NCI-H1105 (cell line): ENCODE measurements around the gene LDAH.
"Not testable (repeated sequence)": the region's sequence is repeated elsewhere in the genome, so short reads cannot be mapped to it uniquely, and the experiment has no call there.

ENCODE experiments used
- DNase-seq: peaks from one replicate; lab custom pipeline; 2025; lab: John Stamatoyannopoulos, UW

LDAH gene

DNA sequence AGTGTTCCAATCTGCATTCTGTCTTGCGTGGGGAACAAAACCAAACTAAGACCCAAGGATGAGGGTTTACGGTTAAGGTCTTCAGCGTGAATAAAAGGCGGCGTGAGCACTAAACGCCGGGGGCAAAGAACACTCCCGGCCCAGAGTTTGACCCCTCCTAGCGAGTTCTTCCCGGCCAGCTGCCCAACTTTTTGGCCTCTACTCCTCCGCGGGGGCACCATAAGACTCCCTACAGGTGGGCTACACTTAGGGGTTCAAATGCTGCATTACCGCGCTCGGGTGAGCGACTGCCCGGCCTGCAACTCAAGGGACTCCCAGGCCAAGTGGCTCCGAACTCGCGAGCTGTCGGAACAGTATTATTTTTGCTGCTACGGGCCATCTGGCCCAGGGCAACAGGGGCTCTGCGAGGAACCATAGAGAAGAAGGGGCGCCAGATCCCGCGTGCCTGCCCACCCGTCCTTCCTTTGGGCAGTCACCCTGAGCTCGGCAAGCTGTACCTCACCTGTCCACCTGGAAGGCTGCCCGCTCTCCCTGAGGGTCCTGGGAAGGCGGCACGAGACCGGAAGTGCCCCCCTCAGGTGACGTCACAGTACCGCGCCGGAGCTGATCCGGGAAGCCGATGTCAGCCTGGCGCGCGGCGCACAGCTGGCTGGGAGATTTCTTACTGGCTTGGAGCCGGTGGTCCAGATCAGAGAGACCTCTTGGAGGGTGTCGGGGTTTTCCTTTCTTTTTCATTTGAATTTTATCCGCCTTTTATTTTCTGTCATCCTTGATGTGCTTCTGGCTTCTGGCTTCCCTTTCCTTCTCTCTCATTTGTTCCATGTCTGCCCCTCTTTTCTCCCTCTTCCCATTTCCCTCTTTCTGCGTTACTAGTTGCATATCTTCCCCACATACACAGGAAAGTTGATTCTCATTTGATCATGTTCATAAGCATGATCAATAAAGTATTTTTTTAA, at the start of gene LDAH:
Gene LDAH, minus strand, starts transcription at position 567 of the 956 bp plus-strand sequence. CDS start 21,638 bp downstream, outside the sequence.
- DNase-seq: peak; percentile 92

DNA sequence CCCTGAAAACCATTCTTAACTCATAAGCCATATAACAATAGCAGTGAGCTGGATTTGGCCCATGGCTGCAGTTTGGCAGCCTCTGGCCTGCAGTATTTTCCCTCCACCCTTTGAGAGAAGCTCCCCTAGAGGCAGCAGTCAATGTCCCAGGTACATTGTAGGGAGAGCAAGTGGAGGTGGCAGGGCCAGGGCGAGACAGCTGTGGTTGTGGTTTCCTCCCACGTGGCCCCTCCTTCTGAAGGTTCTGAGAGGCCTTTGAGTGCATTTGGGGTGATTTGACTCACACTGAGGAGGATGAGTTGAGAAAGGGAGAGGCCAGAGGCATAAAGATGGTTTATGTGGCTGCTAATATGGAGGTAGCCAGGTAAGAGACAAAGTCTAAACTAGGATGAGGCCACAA, 45.5 kb upstream of the LDAH start:
- DNase-seq: no peak

DNA sequence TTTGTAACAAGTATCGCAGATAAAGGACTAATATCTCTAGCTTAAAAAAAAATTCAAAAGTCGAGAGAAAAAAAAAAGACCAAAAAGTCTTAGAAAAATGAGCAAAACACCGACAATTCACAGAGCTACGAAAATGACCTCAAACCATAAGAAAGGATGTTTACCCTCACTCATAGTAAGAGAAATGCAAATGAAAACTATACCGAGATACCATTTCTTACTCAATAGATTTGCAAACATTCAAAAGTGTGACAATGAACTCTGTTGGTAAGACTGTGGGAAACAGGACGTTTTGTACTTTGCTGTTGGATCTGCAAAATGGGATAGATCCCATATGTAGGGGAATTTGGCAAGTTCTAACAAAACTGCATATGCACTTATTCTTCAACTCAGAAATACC, 39.9 kb upstream of the LDAH start:
- DNase-seq: no peak

DNA sequence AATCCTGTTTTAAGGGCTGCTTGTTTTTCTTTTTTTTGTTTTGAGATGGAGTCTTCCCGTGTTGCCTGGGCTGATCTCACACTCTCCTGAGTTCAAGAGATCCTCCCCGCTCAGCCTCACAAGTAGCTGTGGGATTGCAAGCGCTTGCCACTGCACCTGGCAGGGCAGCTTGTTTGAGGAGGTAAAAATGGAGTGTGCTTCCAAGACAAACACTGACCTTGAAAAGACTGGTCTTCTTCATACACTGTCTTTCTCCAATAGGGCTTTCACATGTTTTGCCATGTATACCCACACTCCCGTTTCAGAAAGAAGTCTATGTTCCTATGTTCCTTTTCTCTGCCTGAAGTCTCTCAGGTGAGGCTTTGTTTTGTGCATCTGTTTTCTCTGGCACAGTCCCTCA, 32.6 kb upstream of the LDAH start:
- DNase-seq: no peak

DNA sequence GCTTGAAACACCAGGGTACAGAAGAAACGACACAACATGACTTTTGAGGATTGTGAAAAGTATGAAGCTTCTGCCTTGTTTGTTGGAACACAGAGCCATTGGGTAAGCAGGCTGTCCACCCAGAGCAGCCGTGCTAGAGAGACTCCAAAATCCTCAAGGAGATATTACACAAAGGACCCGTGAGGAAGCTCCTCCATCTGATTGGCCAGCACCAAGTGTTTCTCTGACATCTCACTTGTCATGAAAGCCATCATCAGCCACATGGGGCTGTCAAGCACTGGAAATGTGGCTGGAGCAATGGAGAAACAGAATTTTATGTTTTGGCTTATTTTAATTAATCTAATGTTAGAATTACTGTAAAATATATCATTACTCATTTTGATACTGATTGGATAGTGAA, 29.8 kb upstream of the LDAH start:
- DNase-seq: no peak

DNA sequence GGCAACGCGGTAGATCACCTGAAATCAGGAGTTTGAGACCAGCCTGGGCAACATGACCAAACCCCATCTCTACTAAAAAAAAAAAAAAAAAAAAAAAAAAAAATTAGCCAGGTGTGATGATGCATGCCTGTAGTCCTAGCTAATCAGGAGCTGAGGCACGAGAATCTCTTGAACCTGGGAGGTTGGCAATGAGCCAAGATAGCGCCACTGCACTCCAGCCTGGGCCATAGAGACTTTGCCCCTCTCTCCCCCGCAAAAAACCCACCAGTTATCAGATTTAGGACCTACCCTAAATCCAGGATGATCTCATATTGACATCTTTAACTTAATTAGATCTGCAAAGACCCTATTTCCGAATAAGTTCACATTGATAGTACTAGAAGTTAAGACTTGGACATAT, 29.2 kb upstream of the LDAH start:
- DNase-seq: no peak

DNA sequence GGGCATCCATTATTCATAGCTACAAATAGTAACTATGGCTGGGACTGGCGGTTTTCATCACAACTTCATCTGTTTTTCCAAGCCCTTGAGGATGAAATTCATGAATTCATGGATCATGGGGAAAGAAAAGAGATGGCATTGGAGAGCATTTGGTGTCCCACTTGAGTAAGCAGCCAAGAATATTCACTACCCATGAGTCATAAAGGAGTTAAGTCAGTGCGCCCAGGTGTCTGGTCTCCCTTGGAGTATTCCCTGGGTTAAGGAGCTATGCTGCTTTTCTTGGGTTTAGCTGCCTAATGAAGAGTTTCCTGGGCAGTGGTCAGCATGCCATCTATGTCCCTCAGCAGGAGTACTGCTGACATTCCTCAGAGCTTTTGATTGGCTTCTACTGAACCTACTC, 21.3 kb upstream of the LDAH start:
- DNase-seq: no peak

DNA sequence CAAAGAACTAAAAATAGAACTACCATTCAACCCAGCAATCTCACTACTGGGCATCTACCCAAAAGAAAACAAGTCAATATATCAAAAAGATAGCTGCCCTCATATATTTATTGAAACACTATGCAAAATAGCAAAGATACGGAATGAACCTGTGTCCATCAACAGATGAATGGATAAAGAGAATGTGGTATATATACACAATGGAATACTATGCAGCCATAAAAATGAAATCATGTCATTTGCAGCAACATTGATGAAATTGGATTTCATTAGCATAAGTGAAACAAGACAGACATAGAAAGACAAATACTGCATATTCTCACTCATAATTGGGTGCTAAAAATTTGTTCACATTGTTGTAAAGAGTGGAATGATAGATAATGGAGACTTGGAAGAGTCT, 16.2 kb upstream of the LDAH start:
- no peak for DNase-seq

DNA sequence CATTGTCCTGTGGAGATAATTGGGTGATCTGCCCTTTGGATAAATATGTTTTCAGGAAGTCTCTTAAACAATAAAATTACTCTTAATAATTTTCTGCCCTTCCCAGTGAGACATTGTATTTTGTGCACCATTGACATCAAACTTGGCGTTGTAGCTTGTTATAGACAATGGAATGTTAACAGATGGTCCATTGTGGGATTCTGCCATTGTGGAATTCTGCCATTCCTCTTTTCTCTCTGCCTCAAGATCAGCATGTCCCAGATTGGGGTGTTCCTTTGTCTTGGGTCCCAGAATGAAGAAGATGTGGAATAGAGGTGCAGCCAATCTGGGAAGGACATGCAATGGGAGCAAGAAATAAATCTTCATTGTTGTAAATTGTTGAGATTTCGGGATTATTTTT, 15.1 kb upstream of the LDAH start:
- no peak for DNase-seq

DNA sequence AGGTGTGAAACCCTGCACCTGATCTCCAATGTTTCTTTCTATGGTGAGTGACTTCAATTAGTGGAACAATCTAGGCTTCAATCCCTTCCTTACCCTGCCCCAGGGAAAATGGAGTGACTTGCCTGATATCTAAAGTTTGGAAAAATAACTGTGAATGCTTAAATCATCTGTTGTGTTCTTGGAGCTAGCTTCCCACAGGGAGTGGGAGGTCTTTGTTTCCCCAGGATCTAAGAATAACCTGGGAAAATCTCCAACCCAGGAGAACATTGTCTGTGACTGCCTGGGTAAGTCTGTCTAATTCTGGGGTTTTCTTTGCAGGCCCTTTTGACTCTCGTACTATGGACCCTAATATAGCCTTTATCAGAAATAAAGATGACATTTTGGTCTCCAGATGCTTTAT, 13.6 kb upstream of the LDAH start:
- no peak for DNase-seq

DNA sequence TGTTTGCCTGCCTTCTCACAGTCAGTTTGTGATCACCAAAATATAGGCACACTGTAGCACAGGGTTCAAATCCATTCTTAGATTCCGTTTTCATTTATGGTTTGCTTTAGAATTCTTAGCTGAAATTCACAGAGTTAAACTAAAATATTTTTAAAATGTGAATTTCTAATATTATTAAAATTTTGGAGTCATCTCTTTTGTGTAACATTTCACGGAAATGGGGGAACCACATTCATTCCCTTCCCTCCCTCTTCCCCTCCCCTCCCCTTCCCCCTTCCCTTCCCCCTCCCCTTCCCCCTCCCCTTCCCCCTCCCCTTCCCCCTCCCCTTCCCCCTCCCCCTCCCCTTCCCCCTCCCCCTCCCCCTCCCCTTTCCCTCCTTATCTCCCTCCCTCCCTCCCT, 11.4 kb upstream of the LDAH start:
- no peak for DNase-seq

DNA sequence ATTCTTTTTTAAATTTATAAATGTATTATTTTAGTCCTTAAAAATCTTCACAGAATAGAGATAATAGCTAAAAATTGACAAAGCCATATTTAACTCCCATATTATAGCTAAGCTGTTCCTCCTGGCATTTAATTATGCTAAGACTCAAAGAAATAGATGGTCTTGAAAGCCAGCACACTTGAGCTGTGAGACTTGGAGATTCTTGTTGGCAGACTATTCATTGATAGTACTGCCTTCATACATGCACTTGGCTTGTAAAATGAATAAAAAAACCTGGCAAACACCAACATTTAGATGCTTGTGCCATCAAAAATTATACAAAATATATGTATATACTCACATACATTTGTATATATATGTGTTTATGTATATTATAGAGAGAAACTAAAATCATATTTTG, 9.7 kb upstream of the LDAH start:
- DNase-seq: no peak

DNA sequence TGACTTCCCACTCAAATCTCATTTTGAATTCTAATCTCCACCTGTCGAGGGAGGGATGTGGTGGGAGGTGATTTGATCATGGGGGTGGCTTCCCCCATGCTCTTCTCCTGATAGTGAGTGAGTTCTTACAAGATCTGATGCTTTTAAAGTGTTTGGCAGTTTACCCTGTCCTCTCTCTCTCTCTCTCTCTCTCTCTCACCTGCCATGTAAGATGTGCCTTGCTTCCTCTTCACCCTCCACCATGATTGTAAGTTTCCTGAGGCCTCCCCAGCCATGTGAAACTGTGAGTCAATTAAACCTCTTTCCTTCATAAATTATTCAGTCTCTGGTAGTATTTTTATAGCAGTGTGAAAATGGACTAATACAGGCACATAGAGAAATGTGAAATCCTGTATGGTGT, 7.0 kb upstream of the LDAH start:
- DNase-seq: no peak

DNA sequence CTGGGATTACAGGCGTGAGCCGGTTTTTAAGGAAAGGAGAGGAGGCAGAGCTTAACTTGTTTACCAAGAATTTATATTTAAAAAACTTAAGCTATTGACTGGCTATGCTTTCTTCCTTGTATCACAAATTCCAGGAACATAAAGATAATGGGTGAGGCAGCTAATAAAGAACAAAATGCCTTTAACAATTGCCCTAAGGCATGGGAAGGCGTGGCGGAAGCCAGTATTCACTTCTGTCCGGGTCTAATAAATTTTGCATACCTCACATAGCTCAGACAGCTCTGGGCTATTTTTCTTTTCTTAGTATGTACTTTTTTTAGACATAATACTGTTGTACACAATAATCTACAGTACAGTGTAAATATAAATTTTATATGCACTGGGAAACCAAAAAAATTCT, 1.0 kb upstream of the LDAH start:
- no peak for DNase-seq

DNA sequence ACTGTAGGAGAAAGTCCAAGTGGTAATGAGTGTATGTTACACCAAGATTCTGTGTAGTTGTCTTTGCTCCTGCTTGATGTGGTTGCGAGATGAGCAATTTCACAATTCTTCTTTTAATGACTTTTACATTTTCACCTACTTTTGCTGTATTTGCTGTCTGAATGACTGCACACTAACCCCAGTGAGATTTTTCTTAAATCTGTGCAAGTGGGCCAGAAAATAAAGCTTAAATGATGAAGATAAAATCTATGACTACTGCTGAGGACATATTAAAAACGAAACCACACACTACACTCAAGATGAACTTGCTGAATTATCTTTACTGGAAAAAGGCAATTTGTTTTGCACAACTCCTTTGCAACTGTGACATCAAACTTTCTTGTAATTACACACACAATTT, 4.1 kb downstream of the LDAH start:
- no peak for DNase-seq

DNA sequence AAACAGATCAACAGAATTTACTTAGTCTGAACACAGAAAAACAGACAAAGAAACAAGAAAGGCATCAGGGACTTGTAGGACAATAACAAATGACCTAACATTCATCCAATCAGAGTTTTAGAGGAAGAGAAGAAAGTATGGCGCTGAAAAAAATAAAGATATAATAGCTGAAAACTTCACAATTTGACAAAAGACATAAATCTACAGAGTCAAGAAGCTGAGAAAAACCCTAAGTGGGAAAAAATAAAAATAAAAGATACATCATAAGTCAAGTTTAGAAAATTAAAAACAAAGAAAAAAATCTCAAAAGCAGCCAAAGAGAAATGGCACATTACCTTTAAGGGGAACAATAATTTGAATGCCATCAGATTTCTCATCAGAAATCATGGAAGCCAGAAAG, 7.7 kb downstream of the LDAH start:
- no peak for DNase-seq

DNA sequence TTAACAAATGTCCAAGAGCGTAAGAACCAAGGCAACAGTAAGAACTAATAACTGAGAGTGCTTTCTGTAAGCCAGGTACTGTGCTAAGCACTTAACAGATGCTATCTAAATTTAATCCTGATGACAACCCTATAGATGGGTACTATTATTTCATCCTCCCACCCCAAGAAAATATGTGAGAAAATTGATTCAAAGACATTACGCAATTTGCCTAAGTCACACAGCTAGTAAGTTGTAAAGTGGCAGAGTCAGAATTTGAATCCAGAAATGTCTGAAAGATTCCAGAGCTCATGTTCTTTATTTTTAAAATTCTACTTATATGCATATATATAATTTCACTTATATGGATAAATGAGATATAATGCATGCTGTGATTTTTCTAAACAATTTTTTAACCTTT, 10.1 kb downstream of the LDAH start:
- no peak for DNase-seq

DNA sequence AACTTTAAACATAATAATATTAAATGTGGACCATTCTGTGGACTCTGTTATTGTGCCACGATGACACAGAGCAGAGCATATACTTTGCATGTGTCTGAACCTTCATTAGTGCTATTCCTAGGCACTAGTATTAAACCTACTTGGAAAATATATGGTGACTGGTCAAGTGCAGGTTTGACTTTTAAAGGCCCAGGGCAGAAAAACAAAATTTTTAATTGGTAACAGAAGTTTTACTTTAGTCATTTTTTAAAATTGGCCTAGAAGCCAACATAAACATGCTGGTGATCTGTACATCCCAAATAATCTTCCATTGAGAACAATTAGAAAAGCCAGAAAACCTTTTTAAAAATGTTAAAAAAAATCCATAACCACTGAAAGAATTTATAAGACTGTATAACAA, 16.6 kb downstream of the LDAH start:
- DNase-seq: no peak

DNA sequence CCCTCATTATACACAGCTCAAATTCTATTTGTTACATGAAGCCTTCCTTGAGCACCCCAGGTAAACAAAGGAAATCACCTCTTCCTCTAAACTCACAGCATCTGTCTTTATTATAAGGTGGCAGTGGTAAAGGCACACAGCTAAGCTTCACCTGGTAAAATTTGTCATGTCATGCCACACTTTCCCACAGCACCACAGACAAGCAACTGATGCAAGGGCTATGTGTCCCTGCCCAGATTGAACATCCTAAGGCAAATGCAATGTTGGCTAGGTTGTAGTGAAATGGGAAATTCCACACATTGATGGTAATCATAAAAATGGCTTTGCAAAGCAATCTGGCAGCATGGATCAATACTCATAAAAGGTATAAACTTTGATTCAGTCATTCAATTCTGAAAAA, 18.9 kb downstream of the LDAH start:
- DNase-seq: no peak

DNA sequence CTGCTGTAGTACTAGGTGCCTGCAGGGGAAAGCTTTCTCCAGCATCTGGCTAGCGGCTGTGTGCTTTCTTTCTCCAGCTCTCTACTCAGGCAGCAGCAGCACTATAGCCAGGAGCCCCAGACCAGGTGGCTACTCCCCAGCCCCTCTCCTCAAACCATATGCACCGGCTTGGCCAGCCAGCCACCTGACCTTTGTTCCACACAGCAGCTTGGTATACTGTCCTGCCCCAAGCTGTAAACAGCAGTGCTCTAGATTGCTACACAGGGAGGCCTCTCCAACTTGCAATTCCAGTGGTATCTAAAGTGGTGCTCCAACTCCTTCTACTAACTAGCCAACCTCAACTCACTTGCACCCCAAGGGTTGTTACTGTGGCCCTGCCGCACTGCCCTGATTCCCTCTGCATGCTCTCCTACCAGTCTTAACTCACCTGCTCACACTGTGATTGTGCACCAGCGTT, 19.6 kb downstream of the LDAH start:
- no peak for DNase-seq

DNA sequence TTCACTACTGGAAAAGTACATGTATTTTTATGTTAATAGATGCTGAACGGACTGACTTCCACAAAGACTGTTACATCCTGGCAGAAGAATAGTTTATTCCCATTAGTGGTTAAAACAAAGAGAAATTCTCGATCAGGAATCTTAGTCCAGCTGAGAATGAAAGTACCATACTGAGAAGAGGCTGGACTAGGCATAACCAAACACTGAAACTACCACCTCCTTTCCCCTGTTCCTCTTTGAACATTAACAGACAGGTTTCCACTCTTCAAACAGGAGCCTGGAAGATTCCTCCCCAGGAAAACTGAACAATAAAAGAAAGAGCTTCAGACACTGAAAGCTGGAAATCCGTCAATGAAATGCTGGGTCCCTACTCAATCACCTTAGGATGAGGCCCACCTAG, 25.8 kb downstream of the LDAH start:
- DNase-seq: no peak

DNA sequence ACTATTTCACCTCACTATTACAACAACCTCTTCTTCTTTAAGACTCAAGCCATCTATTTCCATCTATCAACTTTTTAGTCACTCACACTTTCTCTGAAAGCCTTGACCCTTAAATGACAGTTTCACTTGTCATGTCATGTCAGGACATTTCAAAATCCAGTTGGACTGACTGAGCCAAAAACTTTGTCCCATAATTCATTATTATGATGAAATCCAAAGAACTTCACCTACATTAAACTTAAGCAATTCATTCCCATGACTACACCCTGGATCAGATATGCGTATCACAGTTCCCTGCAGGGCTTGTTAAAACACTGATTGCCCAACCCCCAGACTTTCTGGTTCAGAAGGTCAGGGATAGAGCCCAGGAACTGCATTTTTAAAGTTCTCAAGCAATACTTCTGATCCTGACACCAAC, 26.5 kb downstream of the LDAH start:
- no peak for DNase-seq

DNA sequence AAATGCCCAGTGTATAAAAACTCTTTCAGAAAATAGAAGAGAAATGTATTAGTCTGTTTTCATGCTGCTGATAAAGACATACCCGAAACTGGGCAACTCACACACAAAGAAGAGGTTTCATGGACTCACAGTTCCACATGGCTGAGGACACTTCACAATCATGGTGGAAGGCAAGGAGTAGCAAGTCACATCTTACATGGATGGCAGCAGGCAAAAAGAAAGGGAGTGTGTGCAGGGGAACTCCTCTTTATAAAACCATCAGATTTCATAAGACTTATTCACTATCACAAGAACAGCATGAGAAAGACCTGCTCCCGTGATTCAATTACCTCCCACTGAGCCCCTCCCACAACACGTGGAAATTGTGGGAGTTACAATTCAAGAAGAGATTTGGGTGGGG, 29.0 kb downstream of the LDAH start:
- DNase-seq: not testable (repeated sequence)

DNA sequence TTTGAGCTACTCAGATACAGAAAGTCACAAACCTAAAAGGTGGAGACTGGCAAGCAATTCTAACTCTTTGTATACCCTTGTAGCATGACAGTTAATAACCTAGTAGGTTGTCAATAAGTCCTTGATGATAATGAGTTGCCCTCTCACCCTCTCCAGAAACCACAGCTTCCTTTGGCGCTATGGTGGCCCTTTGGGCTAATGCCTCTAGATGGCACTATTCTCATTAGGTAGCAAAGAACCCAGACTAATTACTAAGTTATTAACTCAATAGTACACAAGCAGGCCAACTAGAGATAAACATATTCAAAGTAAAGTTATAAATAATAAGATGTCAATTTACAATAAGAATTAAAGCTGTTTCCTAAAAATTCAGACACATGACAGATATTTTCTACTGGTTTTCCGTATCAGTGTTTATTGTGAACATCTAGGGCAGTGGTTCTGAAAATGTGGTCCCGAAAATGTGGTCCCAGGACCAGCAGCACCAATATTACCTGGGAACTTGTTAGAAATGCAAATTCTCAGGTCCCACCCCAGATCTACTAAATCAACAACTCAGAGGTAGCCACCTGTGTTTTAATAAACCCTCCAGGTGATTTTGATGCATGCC, 41.1 kb downstream of the LDAH start:
- peak; percentile 11 for DNase-seq
